H1 (cell line): ENCODE measurements around the gene FAM193B. TPM values are rescaled to one million over a fixed set of nuclear protein-coding genes. Genes with fewer than 3 reads are reported as not detected.

Experiments
- CBX8 ChIP-seq: fragments of 300-800, 300-1000 bp; sonication (generic); IDR thresholded peaks from 2 replicates; pipeline ENCODE4 v1.7.1; 2016; ENCODE audit warnings: low read depth, low read length, borderline replicate concordance
- CHD1 ChIP-seq: IDR thresholded peaks from 2 replicates; pipeline ENCODE4 v1.6.1; 2012; ENCODE audit warnings: low read depth, low read length, improper control_type of control experiment
- CHD2 ChIP-seq: IDR thresholded peaks from 2 replicates; pipeline ENCODE4 v1.6.1; 2012; ENCODE audit warnings: low read length, improper control_type of control experiment
- CREB1 ChIP-seq: IDR thresholded peaks from 2 replicates; pipeline ENCODE4 v1.6.1; 2012; ENCODE audit warnings: inconsistent platforms
- FOSL1 ChIP-seq: IDR thresholded peaks from 2 replicates; pipeline ENCODE4 v1.6.1; 2011; ENCODE audit warnings: mild to moderate bottlenecking, low read depth, low read length, moderate library complexity; ENCODE audit not compliant: insufficient read depth
- JUN ChIP-seq: IDR thresholded peaks from 2 replicates; pipeline ENCODE4 v1.6.1; 2011; ENCODE audit warnings: low read depth, mild to moderate bottlenecking, improper control_type of control experiment, low read length
- NANOG ChIP-seq: IDR thresholded peaks from 2 replicates; pipeline ENCODE4 v1.6.1; 2011; ENCODE audit warnings: low read length, low read depth, mild to moderate bottlenecking, inconsistent platforms; ENCODE audit not compliant: insufficient read depth, poor library complexity, severe bottlenecking
- NRF1 ChIP-seq: IDR thresholded peaks from 2 replicates; pipeline ENCODE4 v1.6.1; 2011; ENCODE audit warnings: mild to moderate bottlenecking, low read depth, low read length, improper control_type of control experiment
- PHF8 ChIP-seq: fragments of 200-600 bp; sonication (generic); conservative IDR thresholded peaks from 2 replicates; pipeline ENCODE4 v1.7.1; 2012; ENCODE audit warnings: low read depth, mild to moderate bottlenecking, inconsistent platforms, low read length, moderate library complexity
- SIN3A ChIP-seq, 2 experiments: IDR thresholded peaks in 1 of 2; conservative IDR thresholded peaks in 1 of 2; 2 replicates each; pipeline ENCODE4 v1.6.1; 2011 to 2012; ENCODE audit warnings: low read length in 2 of 2, improper control_type of control experiment in 1 of 2, low read depth in 1 of 2, mild to moderate bottlenecking in 1 of 2
- TAF1 ChIP-seq: IDR thresholded peaks from 2 replicates; pipeline ENCODE4 v1.6.1; 2011; ENCODE audit warnings: mild to moderate bottlenecking, low read depth, low read length
- TEAD4 ChIP-seq: IDR thresholded peaks from 2 replicates; pipeline ENCODE4 v1.6.1; 2012; ENCODE audit warnings: low read depth, low read length, inconsistent platforms, mixed read lengths
- polyA plus RNA-seq, 7 experiments: library from polyadenylated mRNA; depleted of rRNA in 3 of 7; stranded (reverse) in 5 of 7; unstranded in 2 of 7; fragments of >200 nt in 5 of 7; fragments of 200-250 nt in 2 of 7; gene quantifications; 1 replicate in 5 of 7; 2 replicates in 1 of 7; 4 replicates in 1 of 7; pipeline versions ENCODE4 v1.2.1 to v1.2.3, GENCODE V29; 2011 to 2013; ENCODE audit warnings: missing spikeins in 2 of 7, mixed read lengths in 2 of 7
- total RNA-seq: library from RNA; stranded (reverse); fragmentation: NEBNext Ultra II Directional; extraction: Animal tissue kit (Norgen Biotek cat#: 25700); gene quantifications from 2 replicates; pipeline ENCODE4 v1.2.1, GENCODE V29; 2021
- TF ChIP-seq, protein P1 (sequence below): fragments of 300-600 bp; sonication (generic); IDR thresholded peaks from 2 replicates; pipeline ENCODE4 v1.7.1; 2012; ENCODE audit warnings: low read length, moderate library complexity, mild to moderate bottlenecking, inconsistent platforms; ENCODE audit not compliant: insufficient replicate concordance

Gene FAM193B
- total and polyA plus RNA-seq, 2 of the 8 experiments (the other 6 are each of a cell fraction or from before 2014, with no cell fraction given), result 49.9 to 69.8 TPM

DNA sequence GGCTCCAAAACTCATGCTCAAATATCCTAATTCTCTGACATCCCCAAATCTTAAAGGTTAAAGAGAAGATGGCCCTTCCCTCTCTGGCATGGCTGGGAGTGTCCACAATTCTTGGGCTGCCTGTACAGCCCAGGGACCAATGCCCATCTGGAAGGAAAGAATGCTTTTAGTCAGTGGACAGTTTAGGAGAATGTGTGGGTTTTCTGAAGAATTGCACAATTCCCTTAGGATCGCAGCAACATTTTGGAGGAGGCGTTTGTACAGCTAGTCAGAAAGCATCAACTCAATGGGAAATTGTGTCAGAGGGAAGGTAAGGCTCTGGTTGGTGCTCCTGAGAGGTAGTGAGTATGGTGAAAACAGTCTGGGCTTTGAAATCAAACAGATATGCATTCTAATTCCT, 15.0 kb downstream of the FAM193B start (continued):
- TF ChIP-seq, protein P1, sequence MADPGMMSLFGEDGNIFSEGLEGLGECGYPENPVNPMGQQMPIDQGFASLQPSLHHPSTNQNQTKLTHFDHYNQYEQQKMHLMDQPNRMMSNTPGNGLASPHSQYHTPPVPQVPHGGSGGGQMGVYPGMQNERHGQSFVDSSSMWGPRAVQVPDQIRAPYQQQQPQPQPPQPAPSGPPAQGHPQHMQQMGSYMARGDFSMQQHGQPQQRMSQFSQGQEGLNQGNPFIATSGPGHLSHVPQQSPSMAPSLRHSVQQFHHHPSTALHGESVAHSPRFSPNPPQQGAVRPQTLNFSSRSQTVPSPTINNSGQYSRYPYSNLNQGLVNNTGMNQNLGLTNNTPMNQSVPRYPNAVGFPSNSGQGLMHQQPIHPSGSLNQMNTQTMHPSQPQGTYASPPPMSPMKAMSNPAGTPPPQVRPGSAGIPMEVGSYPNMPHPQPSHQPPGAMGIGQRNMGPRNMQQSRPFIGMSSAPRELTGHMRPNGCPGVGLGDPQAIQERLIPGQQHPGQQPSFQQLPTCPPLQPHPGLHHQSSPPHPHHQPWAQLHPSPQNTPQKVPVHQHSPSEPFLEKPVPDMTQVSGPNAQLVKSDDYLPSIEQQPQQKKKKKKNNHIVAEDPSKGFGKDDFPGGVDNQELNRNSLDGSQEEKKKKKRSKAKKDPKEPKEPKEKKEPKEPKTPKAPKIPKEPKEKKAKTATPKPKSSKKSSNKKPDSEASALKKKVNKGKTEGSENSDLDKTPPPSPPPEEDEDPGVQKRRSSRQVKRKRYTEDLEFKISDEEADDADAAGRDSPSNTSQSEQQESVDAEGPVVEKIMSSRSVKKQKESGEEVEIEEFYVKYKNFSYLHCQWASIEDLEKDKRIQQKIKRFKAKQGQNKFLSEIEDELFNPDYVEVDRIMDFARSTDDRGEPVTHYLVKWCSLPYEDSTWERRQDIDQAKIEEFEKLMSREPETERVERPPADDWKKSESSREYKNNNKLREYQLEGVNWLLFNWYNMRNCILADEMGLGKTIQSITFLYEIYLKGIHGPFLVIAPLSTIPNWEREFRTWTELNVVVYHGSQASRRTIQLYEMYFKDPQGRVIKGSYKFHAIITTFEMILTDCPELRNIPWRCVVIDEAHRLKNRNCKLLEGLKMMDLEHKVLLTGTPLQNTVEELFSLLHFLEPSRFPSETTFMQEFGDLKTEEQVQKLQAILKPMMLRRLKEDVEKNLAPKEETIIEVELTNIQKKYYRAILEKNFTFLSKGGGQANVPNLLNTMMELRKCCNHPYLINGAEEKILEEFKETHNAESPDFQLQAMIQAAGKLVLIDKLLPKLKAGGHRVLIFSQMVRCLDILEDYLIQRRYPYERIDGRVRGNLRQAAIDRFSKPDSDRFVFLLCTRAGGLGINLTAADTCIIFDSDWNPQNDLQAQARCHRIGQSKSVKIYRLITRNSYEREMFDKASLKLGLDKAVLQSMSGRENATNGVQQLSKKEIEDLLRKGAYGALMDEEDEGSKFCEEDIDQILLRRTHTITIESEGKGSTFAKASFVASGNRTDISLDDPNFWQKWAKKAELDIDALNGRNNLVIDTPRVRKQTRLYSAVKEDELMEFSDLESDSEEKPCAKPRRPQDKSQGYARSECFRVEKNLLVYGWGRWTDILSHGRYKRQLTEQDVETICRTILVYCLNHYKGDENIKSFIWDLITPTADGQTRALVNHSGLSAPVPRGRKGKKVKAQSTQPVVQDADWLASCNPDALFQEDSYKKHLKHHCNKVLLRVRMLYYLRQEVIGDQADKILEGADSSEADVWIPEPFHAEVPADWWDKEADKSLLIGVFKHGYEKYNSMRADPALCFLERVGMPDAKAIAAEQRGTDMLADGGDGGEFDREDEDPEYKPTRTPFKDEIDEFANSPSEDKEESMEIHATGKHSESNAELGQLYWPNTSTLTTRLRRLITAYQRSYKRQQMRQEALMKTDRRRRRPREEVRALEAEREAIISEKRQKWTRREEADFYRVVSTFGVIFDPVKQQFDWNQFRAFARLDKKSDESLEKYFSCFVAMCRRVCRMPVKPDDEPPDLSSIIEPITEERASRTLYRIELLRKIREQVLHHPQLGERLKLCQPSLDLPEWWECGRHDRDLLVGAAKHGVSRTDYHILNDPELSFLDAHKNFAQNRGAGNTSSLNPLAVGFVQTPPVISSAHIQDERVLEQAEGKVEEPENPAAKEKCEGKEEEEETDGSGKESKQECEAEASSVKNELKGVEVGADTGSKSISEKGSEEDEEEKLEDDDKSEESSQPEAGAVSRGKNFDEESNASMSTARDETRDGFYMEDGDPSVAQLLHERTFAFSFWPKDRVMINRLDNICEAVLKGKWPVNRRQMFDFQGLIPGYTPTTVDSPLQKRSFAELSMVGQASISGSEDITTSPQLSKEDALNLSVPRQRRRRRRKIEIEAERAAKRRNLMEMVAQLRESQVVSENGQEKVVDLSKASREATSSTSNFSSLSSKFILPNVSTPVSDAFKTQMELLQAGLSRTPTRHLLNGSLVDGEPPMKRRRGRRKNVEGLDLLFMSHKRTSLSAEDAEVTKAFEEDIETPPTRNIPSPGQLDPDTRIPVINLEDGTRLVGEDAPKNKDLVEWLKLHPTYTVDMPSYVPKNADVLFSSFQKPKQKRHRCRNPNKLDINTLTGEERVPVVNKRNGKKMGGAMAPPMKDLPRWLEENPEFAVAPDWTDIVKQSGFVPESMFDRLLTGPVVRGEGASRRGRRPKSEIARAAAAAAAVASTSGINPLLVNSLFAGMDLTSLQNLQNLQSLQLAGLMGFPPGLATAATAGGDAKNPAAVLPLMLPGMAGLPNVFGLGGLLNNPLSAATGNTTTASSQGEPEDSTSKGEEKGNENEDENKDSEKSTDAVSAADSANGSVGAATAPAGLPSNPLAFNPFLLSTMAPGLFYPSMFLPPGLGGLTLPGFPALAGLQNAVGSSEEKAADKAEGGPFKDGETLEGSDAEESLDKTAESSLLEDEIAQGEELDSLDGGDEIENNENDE, result no peak
- no peak for TF ChIP-seq PHF8
- TF ChIP-seq CHD2, result no peak
- no peak for TF ChIP-seq CREB1
- no peak for TF ChIP-seq TEAD4
- TF ChIP-seq CBX8, result no peak
- TF ChIP-seq FOSL1, result no peak
- TF ChIP-seq TAF1, result no peak
- TF ChIP-seq JUN, result no peak
- no peak for TF ChIP-seq CHD1
- no peak for TF ChIP-seq NANOG
- no peak for TF ChIP-seq SIN3A (conservative IDR thresholded peaks at IDR 0.05 in 1 of 2, IDR thresholded peaks at IDR 0.05 in 1 of 2; ENCODE audit: low read depth in 1 of 2, low read length in 2 of 2)
- no peak for TF ChIP-seq NRF1
